NCI-H2107 treated with DMSO at 0.1 percent for 48 hours (cell line): ENCODE results near the gene TNK1.
"Not testable (repeated sequence)": the region's sequence is repeated elsewhere in the genome, so short reads cannot be mapped to it uniquely, and the experiment has no call there.

Experiments used
- DNase-seq: peaks from one replicate; lab custom pipeline; 2025; ENCODE audit not compliant: unreplicated experiment; lab: John Stamatoyannopoulos, UW

Gene TNK1

GRCh38 chr17:7355053-7355452, 25.8 kb upstream of the TNK1 start, which contains the start of gene TMEM95:
TSS of gene TMEM95 (plus strand) at chr17:7355156. CDS start at chr17:7355205, 49 bp downstream.
- no peak for DNase-seq

GRCh38 chr17:7355573-7355972, 25.3 kb upstream of the TNK1 start:
- DNase-seq: no peak

GRCh38 chr17:7356072-7356549, 24.8 kb upstream of the TNK1 start:
- DNase-seq: no peak

GRCh38 chr17:7356756-7357155, 24.1 kb upstream of the TNK1 start:
- no peak for DNase-seq

- DNase-seq: no peak
Measured at GRCh38 chr17:7357381-7357780, 23.5 kb upstream of the TNK1 start.

GRCh38 chr17:7361906-7362305, 19.0 kb upstream of the TNK1 start:
- DNase-seq: no peak

- no peak for DNase-seq
Measured at GRCh38 chr17:7363311-7363710, 17.6 kb upstream of the TNK1 start.

GRCh38 chr17:7365963-7366362, 14.9 kb upstream of the TNK1 start:
- not testable (repeated sequence) for DNase-seq

GRCh38 chr17:7367083-7367482, 13.8 kb upstream of the TNK1 start:
- no peak for DNase-seq

GRCh38 chr17:7367918-7368598, 12.8 kb upstream of the TNK1 start:
- no peak for DNase-seq

- not testable (repeated sequence) for DNase-seq
Measured at GRCh38 chr17:7368599-7368994, 12.3 kb upstream of the TNK1 start.

GRCh38 chr17:7369825-7370224, 11.1 kb upstream of the TNK1 start:
- DNase-seq: no peak

GRCh38 chr17:7370853-7371252, 10.0 kb upstream of the TNK1 start:
- no peak for DNase-seq

- DNase-seq: no peak
Measured at GRCh38 chr17:7374353-7374752, 6.5 kb upstream of the TNK1 start.

- DNase-seq: no peak
Measured at GRCh38 chr17:7379134-7379533, 1.8 kb upstream of the TNK1 start.

- DNase-seq: no peak
Measured at GRCh38 chr17:7380321-7380720, 568 bp upstream of the TNK1 start.

GRCh38 chr17:7382901-7383300, 2.0 kb downstream of the TNK1 start:
- no peak for DNase-seq

- DNase-seq: no peak
Measured at GRCh38 chr17:7383371-7383741, 2.5 kb downstream of the TNK1 start.

- DNase-seq: no peak
Measured at GRCh38 chr17:7383742-7384488, 3.0 kb downstream of the TNK1 start.

GRCh38 chr17:7384489-7385081, 3.7 kb downstream of the TNK1 start:
- DNase-seq: no peak

- DNase-seq: no peak
Measured at GRCh38 chr17:7388856-7389255, 8.0 kb downstream of the TNK1 start.
